Femur (tissue), 1 donor: Measurements from ENCODE around the gene ENKD1.

ENCODE experiments used
- DNase-seq: peaks from one replicate; pipeline ENCODE4 v3.0.0-alpha.2; 2017

ENKD1 gene

DNA sequence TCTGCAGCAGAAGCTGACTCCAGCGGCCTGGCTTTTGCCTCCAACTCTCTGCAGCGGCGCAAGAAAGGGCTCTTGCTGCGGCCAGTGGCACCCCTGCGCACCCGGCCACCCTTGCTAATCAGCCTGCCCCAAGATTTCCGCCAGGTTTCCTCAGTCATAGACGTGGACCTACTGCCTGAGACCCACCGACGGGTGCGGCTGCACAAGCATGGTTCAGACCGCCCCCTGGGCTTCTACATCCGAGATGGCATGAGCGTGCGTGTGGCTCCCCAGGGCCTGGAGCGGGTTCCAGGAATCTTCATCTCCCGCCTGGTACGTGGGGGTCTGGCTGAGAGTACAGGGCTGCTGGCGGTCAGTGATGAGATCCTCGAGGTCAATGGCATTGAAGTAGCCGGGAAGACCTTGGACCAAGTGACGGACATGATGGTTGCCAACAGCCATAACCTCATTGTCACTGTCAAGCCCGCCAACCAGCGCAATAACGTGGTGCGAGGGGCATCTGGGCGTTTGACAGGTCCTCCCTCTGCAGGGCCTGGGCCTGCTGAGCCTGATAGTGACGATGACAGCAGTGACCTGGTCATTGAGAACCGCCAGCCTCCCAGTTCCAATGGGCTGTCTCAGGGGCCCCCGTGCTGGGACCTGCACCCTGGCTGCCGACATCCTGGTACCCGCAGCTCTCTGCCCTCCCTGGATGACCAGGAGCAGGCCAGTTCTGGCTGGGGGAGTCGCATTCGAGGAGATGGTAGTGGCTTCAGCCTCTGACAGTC lies 4.5 kb downstream of the ENKD1 start:
- DNase-seq: peak; percentile 28

DNA sequence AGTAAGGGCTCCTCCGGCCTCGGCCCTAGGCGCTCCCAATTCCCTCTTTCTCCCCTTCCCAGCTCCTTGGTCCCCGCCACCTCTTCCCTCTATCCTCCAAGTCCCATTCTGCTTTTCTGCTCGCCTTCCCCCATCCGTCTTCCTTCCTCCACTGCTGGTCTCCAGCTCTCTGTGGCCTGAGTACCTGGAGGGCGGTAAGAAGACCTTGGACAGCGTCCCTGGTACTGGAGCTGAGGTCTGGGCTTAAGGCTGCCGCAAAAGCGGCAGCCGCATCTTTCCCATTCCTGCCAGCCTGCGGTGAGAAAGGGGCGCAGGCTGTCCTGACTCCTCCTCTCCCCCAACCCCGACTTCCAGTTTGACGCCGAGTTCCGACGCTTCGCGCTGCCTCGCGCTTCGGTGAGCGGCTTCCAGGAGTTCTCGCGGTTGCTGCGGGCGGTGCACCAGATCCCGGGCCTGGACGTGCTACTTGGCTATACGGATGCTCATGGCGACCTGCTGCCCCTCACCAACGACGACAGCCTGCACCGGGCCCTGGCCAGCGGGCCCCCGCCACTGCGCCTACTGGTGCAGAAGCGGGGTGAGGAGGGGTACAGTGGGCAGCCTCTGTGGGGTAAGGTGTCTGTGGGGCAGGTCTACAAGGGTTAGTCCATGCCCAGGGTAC lies 5.3 kb downstream of the ENKD1 start:
- DNase-seq: no peak

DNA sequence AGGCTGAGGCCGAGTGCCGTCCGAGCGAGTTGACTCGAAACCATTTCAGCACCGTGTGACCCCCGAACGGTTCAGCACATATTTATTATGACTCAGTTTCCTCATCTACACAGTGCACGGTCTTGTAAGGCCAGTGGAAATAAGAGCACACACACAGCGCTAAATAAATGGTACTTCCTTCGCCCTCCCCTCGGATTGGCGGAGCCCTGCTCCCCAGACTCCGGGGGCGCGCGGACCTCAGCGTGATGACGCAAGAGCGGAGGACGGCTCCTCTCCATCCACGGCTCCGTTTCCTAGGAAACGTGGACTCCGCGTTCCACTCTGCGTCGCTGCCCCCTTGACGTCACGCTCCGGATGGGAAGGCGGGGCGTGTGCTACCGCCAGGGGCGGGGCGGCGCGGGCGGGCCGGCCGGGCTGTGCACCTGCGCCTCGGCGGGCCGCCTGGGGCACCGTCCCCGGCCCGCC lies 6.0 kb downstream of the ENKD1 start, which contains the start of gene PARD6A:
Gene PARD6A, plus strand, starts transcription at position 397 of the 465 bp plus-strand sequence. CDS start 79 bp downstream, outside the sequence.
- peak; percentile 97 for DNase-seq

DNA sequence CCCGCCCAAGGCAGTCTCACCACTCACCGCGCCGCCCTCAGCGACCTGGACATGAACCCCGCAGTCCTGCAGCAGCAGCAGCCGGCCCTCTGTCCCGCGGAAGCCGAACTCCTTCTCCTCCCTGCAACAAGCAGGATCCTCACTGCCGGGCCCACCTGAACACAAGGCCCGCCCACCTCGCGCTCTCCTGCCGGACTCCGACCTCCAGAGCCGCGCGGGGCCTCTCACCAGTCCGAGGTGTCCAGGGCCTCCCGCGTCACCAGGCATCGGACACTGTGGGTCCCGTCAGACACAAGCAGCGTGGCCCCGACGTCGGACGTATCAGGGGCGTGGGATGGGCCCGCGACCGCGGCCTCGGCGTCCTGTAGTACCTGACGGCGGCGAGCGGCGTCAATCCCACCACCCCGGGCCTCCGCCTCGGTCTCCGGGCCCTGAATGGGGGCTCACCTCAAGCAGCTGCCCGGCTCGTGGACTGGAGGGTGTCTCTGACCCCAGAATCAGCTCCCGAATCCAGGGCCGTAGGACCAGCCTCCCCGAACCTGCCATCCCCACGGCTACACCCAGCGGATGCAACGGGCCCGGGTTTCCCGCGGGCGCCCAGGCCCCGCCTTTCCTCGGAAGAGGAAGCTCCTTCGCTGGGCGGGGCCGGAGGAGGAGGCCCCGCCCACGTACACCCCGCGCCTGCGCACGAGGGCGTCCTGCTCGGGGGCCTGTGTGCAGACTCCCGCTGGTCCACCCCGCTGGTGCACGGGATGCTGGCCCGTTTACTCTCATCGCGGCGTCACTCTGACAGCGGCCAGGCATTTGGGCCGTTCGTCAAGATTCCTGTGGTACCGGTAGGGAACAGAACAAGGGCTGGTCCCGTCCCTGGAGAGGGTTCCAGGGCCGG lies 6.6 kb downstream of the ENKD1 start, which contains the start of gene ACD:
Gene ACD, minus strand, starts transcription at position 586 of the 889 bp plus-strand sequence. Its CDS starts 40 bp downstream, at position 546.
- DNase-seq: peak; percentile 95

DNA sequence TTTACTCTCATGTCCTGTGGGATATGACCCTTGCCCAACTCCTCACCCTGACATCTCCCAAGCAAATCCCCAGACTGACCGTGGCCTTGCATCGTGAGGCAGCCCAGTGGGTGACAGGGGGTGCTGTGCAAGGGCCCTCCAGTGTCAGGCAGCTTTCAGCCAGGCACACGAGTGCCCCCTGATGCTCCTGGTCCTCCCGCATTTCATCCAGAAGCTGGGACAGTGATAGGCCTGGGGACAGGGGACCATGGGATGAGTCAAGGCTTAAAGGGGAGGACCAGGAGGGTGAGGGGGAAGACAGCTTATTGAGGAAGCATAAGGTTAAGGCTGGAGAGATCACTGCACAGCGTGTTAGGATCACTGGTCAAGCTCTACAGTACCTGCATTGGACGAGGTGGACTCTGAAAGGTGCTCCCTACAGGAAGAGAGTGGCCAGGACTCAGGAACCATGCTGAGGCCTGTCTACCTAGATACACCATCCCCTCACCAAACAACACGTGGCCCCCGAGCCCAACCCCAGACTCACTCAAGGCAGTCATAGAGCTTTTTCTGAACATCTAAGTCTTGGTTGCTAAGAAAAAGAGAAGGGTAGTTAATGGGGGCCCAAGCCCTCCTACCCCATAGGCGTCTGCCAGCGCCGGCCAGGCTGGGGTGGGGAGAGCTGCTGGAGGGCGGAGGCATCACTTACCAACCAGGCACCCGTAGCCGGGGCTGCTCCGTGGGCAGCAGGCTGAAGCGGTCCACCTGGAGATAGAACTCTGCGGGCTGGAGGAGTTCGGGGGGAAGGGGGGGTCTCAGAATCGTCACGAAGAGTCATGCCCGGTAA lies 7.5 kb downstream of the ENKD1 start:
- no peak for DNase-seq

DNA sequence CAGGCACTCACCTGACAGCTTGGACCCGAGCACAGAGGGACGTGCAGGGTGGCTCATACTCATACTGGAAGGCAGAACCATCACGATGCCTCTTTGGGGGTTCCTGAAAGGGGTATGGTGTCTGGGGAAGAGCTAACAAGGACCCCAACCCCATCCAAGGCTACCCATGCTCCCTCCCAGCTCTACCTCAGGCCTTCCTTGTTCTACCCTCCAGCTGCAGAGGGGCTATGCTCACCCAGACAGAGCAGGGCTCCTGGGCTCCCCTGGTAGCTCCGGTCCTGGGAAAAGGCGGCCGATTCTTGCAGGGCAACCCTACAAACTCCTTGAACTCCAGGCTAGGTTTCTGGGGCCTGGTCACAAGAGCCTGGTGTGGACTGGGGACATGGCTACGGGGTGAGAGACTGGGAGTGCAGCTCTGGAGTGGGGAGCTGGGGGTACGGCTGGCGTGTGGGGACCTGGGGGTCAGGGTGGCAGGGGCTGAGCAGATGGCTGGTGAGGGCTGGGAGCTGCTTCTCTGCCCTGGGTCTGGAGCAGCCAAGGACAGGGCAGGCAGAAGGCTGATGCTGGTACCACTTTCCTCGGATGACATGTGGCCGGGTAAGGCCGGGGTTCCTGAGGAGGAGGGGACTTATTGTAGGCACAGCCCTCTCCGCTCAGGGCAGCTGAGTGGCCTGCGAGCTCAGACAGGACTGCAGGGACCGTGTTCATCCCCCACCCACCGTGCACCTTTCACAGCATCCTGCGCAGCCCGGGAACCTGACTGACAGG lies 8.6 kb downstream of the ENKD1 start:
- peak; percentile 14 for DNase-seq

DNA sequence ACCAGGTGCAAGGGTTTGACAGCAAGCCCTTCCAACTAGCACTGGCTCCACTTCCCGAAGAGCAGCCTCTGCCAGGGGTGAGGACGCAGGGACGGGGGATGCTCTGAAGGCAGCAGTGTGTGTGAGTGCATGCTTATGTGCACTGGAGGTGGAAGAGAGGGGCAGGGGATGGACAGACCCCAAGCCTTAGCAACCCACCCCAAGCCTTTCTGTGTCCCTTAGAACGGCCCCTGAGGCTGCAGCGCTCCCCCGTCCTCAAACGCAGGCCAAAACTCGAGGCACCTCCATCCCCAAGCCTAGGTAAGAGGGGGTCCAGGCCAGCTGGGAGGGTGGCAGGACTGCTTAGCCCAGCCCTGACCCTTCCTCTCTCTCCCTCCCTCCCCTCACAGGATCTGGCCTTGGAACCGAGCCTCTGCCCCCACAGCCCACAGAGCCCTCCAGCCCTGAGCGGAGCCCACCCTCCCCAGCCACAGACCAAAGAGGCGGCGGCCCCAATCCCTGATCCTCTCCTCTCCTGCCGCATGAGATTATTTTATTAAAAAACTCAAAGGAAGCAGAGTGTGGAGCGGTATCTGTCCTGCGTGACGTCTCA lies 9.4 kb downstream of the ENKD1 start:
- DNase-seq: no peak

DNA sequence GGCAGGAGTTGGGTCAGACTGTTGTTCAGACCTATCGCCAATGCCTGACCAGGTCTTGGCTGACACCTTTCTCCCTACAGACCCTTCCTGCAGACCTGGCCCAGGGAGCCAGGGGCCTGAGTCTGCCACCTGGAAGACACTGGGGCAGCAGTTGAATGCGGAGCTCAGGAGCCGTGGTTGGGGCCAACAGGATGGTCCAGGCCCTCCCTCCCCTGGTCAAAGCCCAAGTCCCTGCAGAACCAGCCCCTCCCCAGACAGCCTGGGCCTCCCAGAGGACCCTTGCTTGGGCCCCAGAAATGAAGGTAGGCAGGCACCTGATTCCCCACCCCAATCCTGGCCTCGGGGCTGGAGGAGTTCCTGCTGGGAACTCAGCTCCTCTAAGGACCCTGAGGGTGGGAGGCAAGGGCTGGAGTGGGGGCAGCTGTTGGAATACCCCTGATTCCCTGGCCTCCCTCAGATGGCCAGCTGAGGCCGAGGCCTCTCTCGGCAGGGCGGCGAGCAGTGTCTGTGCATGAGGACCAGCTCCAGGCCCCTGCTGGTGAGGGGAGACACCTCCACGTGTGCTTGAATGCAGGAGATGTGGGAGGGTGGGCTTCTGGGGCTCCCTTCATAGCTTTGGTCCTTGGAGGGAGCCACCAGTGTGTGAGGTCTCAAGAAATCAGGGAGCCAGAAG lies 10.1 kb downstream of the ENKD1 start:
- no peak for DNase-seq

DNA sequence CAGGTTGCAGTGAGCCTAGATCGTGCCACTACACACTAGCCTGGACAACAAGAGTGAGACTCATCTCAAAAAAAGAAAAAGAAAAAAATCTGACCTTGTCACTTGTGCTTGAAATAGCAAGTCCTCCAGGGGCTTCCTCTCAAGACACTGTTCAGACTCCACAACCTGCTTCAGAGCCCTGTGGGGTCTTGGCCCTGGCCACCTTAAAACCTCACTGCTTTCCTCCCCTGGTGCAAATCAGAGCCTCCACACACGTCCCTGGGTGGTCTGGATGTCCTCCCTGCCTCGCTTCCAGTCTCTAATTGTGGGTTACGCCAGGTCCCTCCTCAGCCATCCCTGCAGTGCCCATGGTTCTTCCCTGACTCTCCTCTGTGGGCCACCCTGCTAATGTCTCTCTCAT lies 11.2 kb downstream of the ENKD1 start:
- DNase-seq: no peak

DNA sequence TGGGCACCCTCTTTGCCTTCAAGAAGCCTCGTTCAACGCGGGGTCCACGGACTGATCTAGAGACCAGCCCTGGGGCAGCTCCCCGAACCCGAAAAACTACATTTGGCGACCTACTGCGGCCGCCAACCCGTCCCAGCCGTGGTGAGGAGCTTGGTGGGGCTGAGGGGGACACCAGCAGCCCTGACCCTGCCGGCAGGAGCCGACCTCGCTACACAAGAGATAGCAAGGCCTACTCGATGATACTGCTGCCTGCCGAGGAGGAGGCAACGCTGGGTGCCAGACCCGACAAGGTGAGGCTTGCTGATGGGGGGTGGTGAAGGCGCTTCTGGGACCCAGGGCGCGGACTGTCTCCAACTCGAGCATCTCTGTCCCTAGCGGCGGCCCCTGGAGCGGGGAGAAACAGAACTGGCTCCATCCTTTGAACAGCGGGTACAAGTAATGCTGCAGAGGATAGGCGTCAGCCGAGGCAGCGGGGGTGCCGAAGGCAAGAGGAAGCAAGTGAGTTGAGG lies 12.1 kb downstream of the ENKD1 start:
- peak; percentile 19 for DNase-seq

DNA sequence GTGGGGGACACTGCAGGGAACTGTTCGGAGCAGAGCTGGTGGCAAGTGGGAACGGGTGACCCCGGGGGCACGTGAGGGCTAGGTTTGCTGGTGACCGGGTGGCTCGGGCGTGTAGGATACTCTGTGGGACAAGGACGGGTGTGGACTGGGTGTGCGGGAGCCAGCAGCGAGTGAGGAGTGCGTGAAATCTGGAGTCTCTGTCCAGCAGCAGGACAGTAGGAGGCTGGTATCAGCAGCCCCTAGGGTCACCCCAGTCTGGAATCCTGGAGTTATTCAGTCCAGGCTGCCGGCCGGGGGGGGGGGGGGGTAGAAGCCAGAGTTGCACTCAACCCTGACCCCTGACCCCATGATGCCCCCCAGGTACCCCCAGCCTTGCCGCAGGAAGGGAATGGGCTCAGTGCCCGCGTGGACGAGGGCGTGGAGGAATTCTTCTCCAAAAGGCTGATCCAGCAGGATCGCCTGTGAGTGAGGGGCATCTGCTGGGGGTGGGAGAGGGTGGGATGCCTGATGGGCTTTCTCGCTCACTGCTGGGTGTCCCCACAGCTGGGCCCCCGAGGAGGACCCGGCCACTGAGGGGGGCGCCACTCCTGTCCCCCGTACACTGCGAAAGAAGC lies 12.7 kb downstream of the ENKD1 start:
- DNase-seq: peak; percentile 17

DNA sequence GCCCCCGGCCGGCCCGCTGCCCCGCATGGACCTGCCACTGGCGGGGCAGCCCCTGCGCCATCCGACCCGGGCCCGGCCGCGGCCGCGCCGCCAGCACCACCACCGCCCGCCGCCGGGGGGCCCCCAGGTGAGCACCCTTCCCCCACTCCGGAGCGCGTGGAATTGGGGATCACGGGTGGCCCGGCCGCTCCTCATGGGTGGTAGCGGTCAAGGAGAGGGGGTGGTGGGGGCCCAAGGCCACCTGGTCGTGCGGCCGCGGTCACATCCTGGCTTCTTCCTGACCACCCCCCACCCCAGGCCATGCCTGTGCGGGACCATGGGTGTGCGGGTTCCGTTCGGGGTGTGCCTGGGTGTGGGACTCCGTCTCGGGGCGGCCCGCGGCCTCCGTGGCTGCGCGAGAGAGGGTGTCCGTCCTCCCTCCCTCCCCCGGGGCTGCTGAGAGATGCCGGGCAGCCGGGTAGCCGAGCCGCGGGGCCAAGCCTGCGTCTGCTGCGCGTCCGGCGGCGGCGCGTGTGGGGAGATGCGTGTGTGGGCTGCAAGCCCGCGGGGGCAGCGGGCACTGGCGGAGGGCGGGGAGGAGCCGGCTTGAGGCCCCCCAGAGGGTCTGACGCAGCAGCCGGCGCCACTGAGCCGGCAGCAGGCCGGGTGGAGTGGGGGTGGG lies 13.3 kb downstream of the ENKD1 start:
- DNase-seq: peak; percentile 29

DNA sequence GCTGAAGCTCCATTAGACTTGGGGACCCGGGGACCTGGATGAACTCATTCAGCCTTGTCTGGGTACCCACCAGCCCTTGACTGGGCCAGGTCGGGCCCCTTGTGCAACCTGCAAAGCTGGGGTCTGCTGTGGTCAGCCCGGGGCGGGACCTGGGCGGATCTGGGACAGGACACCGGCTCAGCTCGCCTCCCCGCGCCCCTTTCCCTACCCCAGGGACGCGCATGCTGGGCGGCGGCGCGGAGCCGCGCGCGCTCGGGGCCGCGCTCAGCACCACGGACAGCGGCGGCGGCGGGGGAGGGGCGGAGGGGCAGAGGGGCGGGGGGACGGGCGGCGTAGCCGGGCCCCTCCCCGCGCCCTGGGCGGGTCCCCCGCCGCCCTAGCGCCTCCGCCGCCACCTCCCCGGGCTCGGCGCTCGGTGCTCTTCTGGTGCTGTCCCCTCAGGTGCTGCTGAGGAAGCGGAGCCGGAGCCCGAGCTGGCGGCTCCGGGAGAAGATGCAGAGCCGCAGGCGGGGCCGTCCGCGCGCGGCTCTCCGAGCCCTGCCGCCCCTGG lies 13.9 kb downstream of the ENKD1 start:
- peak; percentile 32 for DNase-seq

DNA sequence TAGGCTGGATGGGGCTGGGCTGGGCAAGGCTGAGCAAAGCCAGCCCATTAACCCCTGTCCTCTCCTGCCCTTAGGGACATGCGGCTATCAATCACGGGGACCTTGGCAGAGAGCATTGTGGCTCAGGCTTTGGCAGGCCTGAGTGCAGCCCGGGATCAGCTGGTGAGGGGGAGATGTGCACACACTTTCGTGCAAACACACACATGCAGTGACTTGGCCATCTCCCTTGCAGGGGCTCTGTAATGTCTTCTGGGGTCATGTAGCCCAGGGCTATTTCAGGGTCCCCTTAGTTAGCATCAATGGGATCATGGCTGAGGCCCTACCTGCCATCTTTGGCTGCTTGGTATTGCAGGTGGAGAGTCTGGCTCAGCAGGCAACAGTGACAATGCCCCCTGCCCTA lies 14.7 kb downstream of the ENKD1 start:
- DNase-seq: no peak

DNA sequence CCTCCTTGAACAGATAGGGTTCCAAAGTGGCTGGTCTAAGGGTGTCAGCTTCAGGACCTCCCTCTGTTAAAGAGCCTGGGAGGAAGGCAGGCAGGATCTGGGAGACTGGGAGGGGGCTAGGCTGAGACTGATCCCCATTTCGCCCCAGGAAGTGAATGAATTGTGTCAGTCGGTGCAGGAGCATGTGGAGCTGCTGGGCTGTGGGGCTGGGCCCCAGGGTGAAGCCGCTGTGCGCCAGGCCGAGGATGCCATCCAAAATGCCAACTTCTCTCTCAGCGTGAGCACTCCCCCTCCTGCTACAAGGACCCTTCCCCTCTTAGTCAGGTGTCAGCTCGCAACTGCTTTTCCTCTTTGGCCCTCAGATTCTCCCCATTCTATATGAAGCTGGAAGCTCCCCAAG lies 15.5 kb downstream of the ENKD1 start:
- DNase-seq: no peak

DNA sequence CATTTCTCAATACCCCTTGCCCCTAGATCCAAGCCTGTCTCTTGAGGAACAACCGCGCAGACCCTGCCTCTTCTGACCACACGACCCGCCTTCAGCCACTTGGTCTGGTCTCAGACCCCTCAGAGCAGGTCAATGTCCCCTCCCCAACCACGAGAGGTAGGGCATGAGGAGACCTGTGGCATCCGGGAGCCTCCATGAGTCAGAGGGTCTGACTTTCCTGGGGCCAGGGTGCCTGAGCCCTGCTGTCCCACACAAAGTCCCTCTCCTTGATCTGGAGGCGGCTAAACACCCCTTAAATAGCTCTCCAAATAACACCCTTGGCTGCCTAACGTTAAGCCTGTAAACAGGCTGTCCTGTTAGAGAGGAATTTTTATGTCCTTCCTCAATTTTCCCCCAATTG lies 16.5 kb downstream of the ENKD1 start:
- DNase-seq: no peak

DNA sequence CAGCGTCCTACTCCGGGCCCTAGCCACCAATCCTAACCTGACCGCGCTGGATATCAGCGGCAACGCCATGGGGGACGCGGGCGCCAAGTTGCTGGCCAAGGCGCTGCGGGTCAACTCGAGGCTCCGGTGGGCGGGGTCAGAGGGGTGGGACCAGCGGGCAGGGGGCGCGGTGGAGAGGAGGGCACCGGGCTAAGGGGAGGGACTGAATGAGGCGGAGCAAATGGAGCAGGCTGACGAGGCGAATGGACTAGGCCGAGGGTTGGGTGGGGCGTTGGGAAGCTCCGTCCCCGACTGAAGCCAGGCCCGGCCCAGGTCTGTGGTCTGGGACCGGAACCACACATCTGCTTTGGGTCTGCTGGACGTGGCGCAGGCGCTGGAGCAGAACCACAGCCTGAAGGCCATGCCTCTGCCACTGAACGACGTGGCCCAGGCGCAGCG lies 17.0 kb downstream of the ENKD1 start:
- peak; percentile 36 for DNase-seq

DNA sequence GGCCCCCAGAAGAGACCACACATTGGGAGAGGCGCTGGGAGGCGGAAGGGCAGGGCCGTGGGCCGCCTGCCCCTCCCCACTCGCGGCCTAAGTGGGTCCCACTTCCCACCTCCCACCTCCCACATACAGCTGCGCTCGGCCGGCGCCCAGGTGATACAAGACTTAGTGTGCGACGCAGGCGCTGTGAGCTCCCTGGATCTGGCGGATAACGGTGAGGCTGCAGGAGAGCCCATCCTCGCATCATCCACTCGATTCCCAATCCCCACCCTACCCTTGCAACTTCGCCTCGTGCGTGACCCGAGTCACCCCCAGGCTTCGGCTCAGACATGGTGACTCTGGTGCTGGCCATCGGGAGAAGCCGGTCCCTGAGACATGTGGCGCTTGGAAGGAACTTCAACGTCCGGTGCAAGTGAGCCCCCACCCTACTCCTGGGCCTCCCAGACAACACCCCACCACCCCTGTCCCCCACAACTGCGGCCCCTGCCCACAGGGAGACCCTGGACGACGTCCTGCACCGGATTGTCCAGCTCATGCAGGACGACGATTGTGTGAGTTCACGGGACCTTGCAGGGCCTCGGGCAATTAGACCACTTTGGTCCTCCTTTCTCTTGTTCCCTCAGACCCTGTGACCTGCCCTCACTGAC lies 17.7 kb downstream of the ENKD1 start:
- DNase-seq: no peak
